HepG2 (cell line): Measurements from ENCODE around the gene FAM24A. TPM values are rescaled to one million over a fixed set of nuclear protein-coding genes. Genes with fewer than 3 reads are reported as not detected.

ENCODE experiments used
- CAMTA2 ChIP-seq: sonication (generic); formaldehyde crosslinking; IDR thresholded peaks from 2 replicates; pipeline ENCODE4 v1.4.0; 2020; ENCODE audit warnings: mild to moderate bottlenecking, missing genetic modification reagents, borderline replicate concordance
- FOXK1 ChIP-seq: sonication (generic); formaldehyde crosslinking; IDR thresholded peaks from 2 replicates; pipeline ENCODE4 v1.4.0; 2020; ENCODE audit warnings: low read depth, missing genetic modification reagents, borderline replicate concordance
- HNF4A ChIP-seq: sonication (generic); formaldehyde crosslinking; IDR thresholded peaks from 2 replicates; pipeline ENCODE4 v1.4.0; 2020; ENCODE audit warnings: missing genetic modification reagents
- HNRNPUL1 ChIP-seq: fragments of 200-400 bp; formaldehyde crosslinking; IDR thresholded peaks from 2 replicates; pipeline ENCODE4 v1.6.1; 2017; ENCODE audit warnings: low read depth, mild to moderate bottlenecking, low read length, moderate library complexity
- MAFK ChIP-seq, 2 experiments: IDR thresholded peaks in 1 of 2; conservative IDR thresholded peaks in 1 of 2; 2 replicates each; pipeline ENCODE4 v1.6.1; 2011; ENCODE audit warnings: improper control_type of control experiment in 2 of 2, low read length in 2 of 2
- NCOA5 ChIP-seq: sonication (generic); formaldehyde crosslinking; IDR thresholded peaks from 2 replicates; pipeline ENCODE4 v1.4.0; 2020; ENCODE audit warnings: missing genetic modification reagents
- NFATC3 ChIP-seq: sonication (generic); formaldehyde crosslinking; IDR thresholded peaks from 2 replicates; pipeline ENCODE4 v1.5.1; 2020; ENCODE audit warnings: mild to moderate bottlenecking, missing genetic modification reagents
- PREB ChIP-seq: sonication (generic); formaldehyde crosslinking; IDR thresholded peaks from 2 replicates; pipeline ENCODE4 v1.4.0; 2020; ENCODE audit warnings: missing genetic modification reagents
- REXO4 ChIP-seq: sonication (generic); formaldehyde crosslinking; IDR thresholded peaks from 2 replicates; pipeline ENCODE4 v1.8.0; 2022; ENCODE audit warnings: missing genetic modification reagents, mild to moderate bottlenecking, borderline replicate concordance
- SMAD1 ChIP-seq: sonication (generic); formaldehyde crosslinking; IDR thresholded peaks from 2 replicates; pipeline ENCODE4 v1.4.0; 2020; ENCODE audit warnings: missing genetic modification reagents, low read depth, mild to moderate bottlenecking, borderline replicate concordance
- SYNCRIP ChIP-seq: fragments of 200-400 bp; formaldehyde crosslinking; IDR thresholded peaks from 2 replicates; pipeline ENCODE4 v1.6.1; 2018; ENCODE audit warnings: mild to moderate bottlenecking, low read depth, low read length; ENCODE audit not compliant: insufficient read depth
- TBX2 ChIP-seq: sonication (generic); formaldehyde crosslinking; IDR thresholded peaks from 2 replicates; pipeline ENCODE4 v1.5.0; 2020; ENCODE audit warnings: missing genetic modification reagents, mild to moderate bottlenecking, borderline replicate concordance
- TRIM22 ChIP-seq: fragments of 450-650 bp; IDR thresholded peaks from 2 replicates; pipeline ENCODE4 v1.6.1; 2017
- ZEB1 ChIP-seq: IDR thresholded peaks from 2 replicates; pipeline ENCODE4 v1.6.1; 2012; ENCODE audit warnings: mild to moderate bottlenecking, low read depth, inconsistent platforms; ENCODE audit not compliant: insufficient replicate concordance
- ZNF382 ChIP-seq: sonication (generic); formaldehyde crosslinking; IDR thresholded peaks from 2 replicates; pipeline ENCODE4 v1.5.0; 2020; ENCODE audit warnings: missing genetic modification reagents, mild to moderate bottlenecking, borderline replicate concordance
- ZNF383 ChIP-seq: sonication (generic); formaldehyde crosslinking; IDR thresholded peaks from 2 replicates; pipeline ENCODE4 v1.4.0; 2020; ENCODE audit warnings: missing genetic modification reagents, mild to moderate bottlenecking, borderline replicate concordance
- polyA plus RNA-seq, 8 experiments: library from polyadenylated mRNA; depleted of rRNA in 3 of 8; stranded (reverse) in 7 of 8; unstranded in 1 of 8; fragments of >200 nt; fragmentation: Illumina TruSeq in 4 of 8; extraction: Trizol in 4 of 8; gene quantifications; 2 replicates each; pipeline versions ENCODE4 v1.2.1 to v1.2.3, GENCODE V29; 2011 to 2016; ENCODE audit warnings: low read depth in 4 of 8, missing spikeins in 1 of 8, mixed read lengths in 1 of 8; ENCODE audit not compliant: insufficient read depth in 1 of 8
- total RNA-seq, 5 experiments: library from RNA; depleted of rRNA; stranded (reverse); fragments of >200 nt; fragmentation: Illumina TruSeq; extraction: Trizol; gene quantifications; 2 replicates each; pipeline ENCODE4 v1.2.3, GENCODE V29; 2016; ENCODE audit warnings: low read depth in 1 of 5
- TF ChIP-seq, protein P1 (sequence below): IDR thresholded peaks from 2 replicates; pipeline ENCODE4 v1.6.1; 2016; ENCODE audit warnings: missing compliant biosample characterization, missing genetic modification reagents, borderline replicate concordance
- TF ChIP-seq, protein P2 (sequence below): sonication (generic); formaldehyde crosslinking; IDR thresholded peaks from 2 replicates; pipeline ENCODE4 v1.5.0; 2020; ENCODE audit warnings: mild to moderate bottlenecking, missing genetic modification reagents, moderate library complexity
- TF ChIP-seq, protein P3 (sequence below): IDR thresholded peaks from 2 replicates; pipeline ENCODE4 v1.6.1; 2018; ENCODE audit warnings: missing genetic modification reagents, mild to moderate bottlenecking, missing compliant biosample characterization
- TF ChIP-seq, protein P4 (sequence below): sonication (generic); formaldehyde crosslinking; IDR thresholded peaks from 2 replicates; pipeline ENCODE4 v1.5.1; 2020; ENCODE audit warnings: missing genetic modification reagents, mild to moderate bottlenecking, borderline replicate concordance
- TF ChIP-seq, protein P5 (sequence below): sonication (generic); formaldehyde crosslinking; IDR thresholded peaks from 2 replicates; pipeline ENCODE4 v1.8.0; 2022; ENCODE audit warnings: mild to moderate bottlenecking, missing genetic modification reagents, moderate library complexity

The FAM24A gene
- total and polyA plus RNA-seq, 2 of the 13 experiments (the other 11 are each of a cell fraction or from before 2014, with no cell fraction given) = not detected

GRCh38 chr10:122911889-122912484, 1.6 kb downstream of the FAM24A start (continued):
- TF ChIP-seq ZNF383 (CRISPR knock-in tag) (no peak), ZEB1 (no peak), TBX2 (CRISPR knock-in tag) (peak; percentile 98), CAMTA2 (peak; percentile 100), NCOA5 (CRISPR knock-in tag) (peak; percentile 99), NFATC3 (CRISPR knock-in tag) (peak; percentile 100; the same call in 1 of the 2 replicates), REXO4 (CRISPR knock-in tag) (peak; percentile 98), FOXK1 (CRISPR knock-in tag) (peak; percentile 100; the same call in 1 of the 2 replicates), HNF4A (CRISPR knock-in tag) (peak; percentile 50), ZNF382 (CRISPR knock-in tag) (peak; percentile 91), SYNCRIP (no peak), MAFK (conservative IDR thresholded peaks at IDR 0.05 in 1 of 2, IDR thresholded peaks at IDR 0.05 in 1 of 2; ENCODE audit: low read length in 2 of 2) (no peak), TRIM22 (no peak), HNRNPUL1 (no peak), PREB (CRISPR knock-in tag) (peak; percentile 100), SMAD1 (0 out of 2 replicates have a peak, but pooled peaks have one; percentile 82)
- TF ChIP-seq, protein P1, sequence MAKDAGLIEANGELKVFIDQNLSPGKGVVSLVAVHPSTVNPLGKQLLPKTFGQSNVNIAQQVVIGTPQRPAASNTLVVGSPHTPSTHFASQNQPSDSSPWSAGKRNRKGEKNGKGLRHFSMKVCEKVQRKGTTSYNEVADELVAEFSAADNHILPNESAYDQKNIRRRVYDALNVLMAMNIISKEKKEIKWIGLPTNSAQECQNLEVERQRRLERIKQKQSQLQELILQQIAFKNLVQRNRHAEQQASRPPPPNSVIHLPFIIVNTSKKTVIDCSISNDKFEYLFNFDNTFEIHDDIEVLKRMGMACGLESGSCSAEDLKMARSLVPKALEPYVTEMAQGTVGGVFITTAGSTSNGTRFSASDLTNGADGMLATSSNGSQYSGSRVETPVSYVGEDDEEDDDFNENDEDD (CRISPR knock-in tag) = peak; percentile 91
- TF ChIP-seq, protein P2, sequence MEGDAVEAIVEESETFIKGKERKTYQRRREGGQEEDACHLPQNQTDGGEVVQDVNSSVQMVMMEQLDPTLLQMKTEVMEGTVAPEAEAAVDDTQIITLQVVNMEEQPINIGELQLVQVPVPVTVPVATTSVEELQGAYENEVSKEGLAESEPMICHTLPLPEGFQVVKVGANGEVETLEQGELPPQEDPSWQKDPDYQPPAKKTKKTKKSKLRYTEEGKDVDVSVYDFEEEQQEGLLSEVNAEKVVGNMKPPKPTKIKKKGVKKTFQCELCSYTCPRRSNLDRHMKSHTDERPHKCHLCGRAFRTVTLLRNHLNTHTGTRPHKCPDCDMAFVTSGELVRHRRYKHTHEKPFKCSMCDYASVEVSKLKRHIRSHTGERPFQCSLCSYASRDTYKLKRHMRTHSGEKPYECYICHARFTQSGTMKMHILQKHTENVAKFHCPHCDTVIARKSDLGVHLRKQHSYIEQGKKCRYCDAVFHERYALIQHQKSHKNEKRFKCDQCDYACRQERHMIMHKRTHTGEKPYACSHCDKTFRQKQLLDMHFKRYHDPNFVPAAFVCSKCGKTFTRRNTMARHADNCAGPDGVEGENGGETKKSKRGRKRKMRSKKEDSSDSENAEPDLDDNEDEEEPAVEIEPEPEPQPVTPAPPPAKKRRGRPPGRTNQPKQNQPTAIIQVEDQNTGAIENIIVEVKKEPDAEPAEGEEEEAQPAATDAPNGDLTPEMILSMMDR = no peak
- TF ChIP-seq, protein P3, sequence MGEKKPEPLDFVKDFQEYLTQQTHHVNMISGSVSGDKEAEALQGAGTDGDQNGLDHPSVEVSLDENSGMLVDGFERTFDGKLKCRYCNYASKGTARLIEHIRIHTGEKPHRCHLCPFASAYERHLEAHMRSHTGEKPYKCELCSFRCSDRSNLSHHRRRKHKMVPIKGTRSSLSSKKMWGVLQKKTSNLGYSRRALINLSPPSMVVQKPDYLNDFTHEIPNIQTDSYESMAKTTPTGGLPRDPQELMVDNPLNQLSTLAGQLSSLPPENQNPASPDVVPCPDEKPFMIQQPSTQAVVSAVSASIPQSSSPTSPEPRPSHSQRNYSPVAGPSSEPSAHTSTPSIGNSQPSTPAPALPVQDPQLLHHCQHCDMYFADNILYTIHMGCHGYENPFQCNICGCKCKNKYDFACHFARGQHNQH (CRISPR knock-in tag) = peak; percentile 100
- TF ChIP-seq, protein P4, sequence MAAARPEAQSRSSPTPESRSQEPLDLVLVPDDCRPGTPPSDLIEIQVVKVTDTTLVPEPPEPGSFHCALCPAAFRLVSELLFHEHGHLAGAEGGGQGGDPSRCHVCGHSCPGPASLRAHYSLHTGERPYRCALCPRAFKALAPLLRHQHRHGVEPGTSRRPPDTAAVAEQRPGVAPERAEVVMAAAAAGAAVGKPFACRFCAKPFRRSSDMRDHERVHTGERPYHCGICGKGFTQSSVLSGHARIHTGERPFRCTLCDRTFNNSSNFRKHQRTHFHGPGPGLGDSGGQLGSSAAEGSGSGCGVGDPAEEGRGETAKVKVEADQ (CRISPR knock-in tag) = peak; percentile 100
- TF ChIP-seq, protein P5, sequence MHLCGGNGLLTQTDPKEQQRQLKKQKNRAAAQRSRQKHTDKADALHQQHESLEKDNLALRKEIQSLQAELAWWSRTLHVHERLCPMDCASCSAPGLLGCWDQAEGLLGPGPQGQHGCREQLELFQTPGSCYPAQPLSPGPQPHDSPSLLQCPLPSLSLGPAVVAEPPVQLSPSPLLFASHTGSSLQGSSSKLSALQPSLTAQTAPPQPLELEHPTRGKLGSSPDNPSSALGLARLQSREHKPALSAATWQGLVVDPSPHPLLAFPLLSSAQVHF (CRISPR knock-in tag) = peak; percentile 100
